IMR-90 (cell line): Measurements from ENCODE around the gene ME1. TPM values are rescaled to one million over a fixed set of nuclear protein-coding genes. Genes with fewer than 3 reads are reported as not detected.

Experiments used
- ATAC-seq: fragments of 200-7000 bp; cut with Tn5 transposase; 2 replicates; pipeline ENCODE4 v1.9.1; 2020; ENCODE audit warnings: low read depth, mild to moderate bottlenecking, moderate library complexity
- BruUV-seq: library from RNA; stranded (reverse); fragments of 400-500 nt; replicated peaks from 2 replicates; lab custom pipeline; 2021; lab: Mats Ljungman, UMichigan
- CTCF ChIA-PET: fragments of 300-600 bp; formaldehyde crosslinking; extraction: SDS; loops from one replicate; lab custom pipeline; 2021; ENCODE audit warnings: antibody characterized with exemption; lab: Yijun Ruan, JAX
- POLR2A ChIA-PET: fragments of 300-600 bp; sonication (Branson Sonifier 250); formaldehyde crosslinking; loops from one replicate; lab custom pipeline; 2022; ENCODE audit warnings: antibody characterized with exemption; ENCODE audit not compliant: unreplicated experiment; lab: Charles Lee
- DNase-seq: peaks from one replicate; pipeline ENCODE4 v3.0.0; 2013
- H2AFZ ChIP-seq: replicated peaks from 2 replicates; pipeline ENCODE3; 2013; ENCODE audit warnings: low read length, mild to moderate bottlenecking; ENCODE audit not compliant: poor library complexity
- H2AK5ac ChIP-seq: 2 replicates; pipeline ENCODE4 v1.6.1; 2013; ENCODE audit warnings: low read depth, low read length, inconsistent platforms
- H2AK9ac ChIP-seq: replicated peaks from 2 replicates; pipeline ENCODE3; 2013; ENCODE audit warnings: mild to moderate bottlenecking, low read depth, low read length, moderate library complexity; ENCODE audit not compliant: poor library complexity
- H2BK120ac ChIP-seq: 2 replicates; pipeline ENCODE4 v1.6.1; 2013; ENCODE audit warnings: low read depth, low read length, inconsistent platforms
- H2BK15ac ChIP-seq: 3 replicates; pipeline ENCODE4 v1.6.1; 2013; ENCODE audit warnings: low read depth, low read length, inconsistent platforms
- H2BK20ac ChIP-seq: 2 replicates; pipeline ENCODE4 v1.6.1; 2013; ENCODE audit warnings: low read depth, mild to moderate bottlenecking, inconsistent platforms, low read length, moderate library complexity
- H2BK5ac ChIP-seq: 2 replicates; pipeline ENCODE4 v1.6.1; 2013; ENCODE audit warnings: mild to moderate bottlenecking, low read depth, low read length, inconsistent platforms; ENCODE audit not compliant: poor library complexity, severe bottlenecking
- H3K14ac ChIP-seq: replicated peaks from 2 replicates; pipeline ENCODE4 v1.6.1; 2013; ENCODE audit warnings: low read depth, low read length, inconsistent platforms
- H3K18ac ChIP-seq: 2 replicates; pipeline ENCODE4 v1.6.1; 2013; ENCODE audit warnings: low read depth, low read length, control low read depth
- H3K23ac ChIP-seq: 2 replicates; pipeline ENCODE4 v1.6.1; 2013; ENCODE audit warnings: low read depth, low read length, inconsistent platforms
- H3K27ac ChIP-seq: 2 replicates; pipeline ENCODE4 v1.5.1; 2013; ENCODE audit warnings: mild to moderate bottlenecking, control low read depth, low read length; ENCODE audit not compliant: insufficient read depth
- H3K27me3 ChIP-seq: 2 replicates; pipeline ENCODE4 v1.6.1; 2013; ENCODE audit warnings: low read length; ENCODE audit not compliant: control insufficient read depth, insufficient read depth
- H3K36me3 ChIP-seq: 2 replicates; pipeline ENCODE4 v1.6.1; 2013; ENCODE audit warnings: low read length, mixed read lengths; ENCODE audit not compliant: control insufficient read depth, insufficient read depth
- H3K4ac ChIP-seq: 2 replicates; pipeline ENCODE4 v1.6.1; 2013; ENCODE audit warnings: low read depth, low read length, inconsistent platforms
- H3K4me1 ChIP-seq: 2 replicates; pipeline ENCODE4 v1.6.1; 2013; ENCODE audit warnings: low read length, mixed read lengths; ENCODE audit not compliant: control insufficient read depth, insufficient read depth
- H3K4me2 ChIP-seq: 2 replicates; pipeline ENCODE4 v1.6.1; 2013; ENCODE audit warnings: low read depth, mild to moderate bottlenecking, control low read depth, low read length, moderate library complexity
- H3K4me3 ChIP-seq: 2 replicates; pipeline ENCODE4 v1.5.1; 2013; ENCODE audit warnings: low read depth, mild to moderate bottlenecking, control low read depth, low read length, moderate library complexity; ENCODE audit not compliant: insufficient read depth
- H3K56ac ChIP-seq: 2 replicates; pipeline ENCODE4 v1.6.1; 2013; ENCODE audit warnings: low read length, inconsistent platforms; ENCODE audit not compliant: insufficient read depth; ENCODE audit errors: extremely low read depth
- H3K79me1 ChIP-seq, 2 experiments: 2 replicates each; pipeline ENCODE4 v1.6.1; 2013; ENCODE audit warnings: low read length in 2 of 2, inconsistent platforms in 1 of 2, low read depth in 1 of 2
- H3K9ac ChIP-seq: 2 replicates; pipeline ENCODE4 v1.6.1; 2013; ENCODE audit warnings: low read depth, low read length, control low read depth
- H3K9me1 ChIP-seq: 2 replicates; pipeline ENCODE4 v1.6.1; 2013; ENCODE audit warnings: low read length, inconsistent platforms; ENCODE audit not compliant: insufficient read depth
- H3K9me3 ChIP-seq: 2 replicates; pipeline ENCODE4 v1.6.1; 2013; ENCODE audit warnings: low read length; ENCODE audit not compliant: control insufficient read depth, insufficient read depth
- H4K20me1 ChIP-seq: 2 replicates; pipeline ENCODE4 v1.6.1; 2013; ENCODE audit warnings: low read length, inconsistent platforms; ENCODE audit not compliant: insufficient read depth
- H4K5ac ChIP-seq: 2 replicates; pipeline ENCODE4 v1.6.1; 2013; ENCODE audit warnings: mild to moderate bottlenecking, low read depth, low read length, control low read depth
- H4K8ac ChIP-seq, 2 experiments: 2 replicates each; pipeline ENCODE4 v1.6.1; 2013; ENCODE audit warnings: low read depth in 2 of 2, low read length in 2 of 2, control low read depth in 1 of 2, inconsistent platforms in 1 of 2
- H4K91ac ChIP-seq: 2 replicates; pipeline ENCODE4 v1.6.1; 2013; ENCODE audit warnings: low read depth, low read length, inconsistent platforms; ENCODE audit not compliant: insufficient read depth
- BHLHE40 ChIP-seq: fragments of 150-350 bp; IDR thresholded peaks from 2 replicates; pipeline ENCODE4 v1.6.1; 2016; ENCODE audit warnings: mild to moderate bottlenecking, low read depth, low read length
- CEBPB ChIP-seq: IDR thresholded peaks from 2 replicates; pipeline ENCODE4 v1.6.1; 2012; ENCODE audit warnings: low read depth, low read length, improper control_type of control experiment
- CHD1 ChIP-seq: IDR thresholded peaks from 2 replicates; pipeline ENCODE4 v1.6.1; 2012; ENCODE audit warnings: low read depth, low read length, improper control_type of control experiment
- CTCF ChIP-seq: conservative IDR thresholded peaks from 2 replicates; pipeline ENCODE4 v1.5.1; 2012; ENCODE audit warnings: mild to moderate bottlenecking, low read depth, low read length, improper control_type of control experiment
- FOS ChIP-seq: fragments of 150-350 bp; IDR thresholded peaks from 2 replicates; pipeline ENCODE4 v1.6.1; 2016; ENCODE audit warnings: low read depth, low read length
- MAFK ChIP-seq: IDR thresholded peaks from 2 replicates; pipeline ENCODE4 v1.6.1; 2012; ENCODE audit warnings: low read depth, low read length, improper control_type of control experiment
- MAZ ChIP-seq: IDR thresholded peaks from 2 replicates; pipeline ENCODE4 v1.6.1; 2012; ENCODE audit warnings: low read depth, mild to moderate bottlenecking, low read length, improper control_type of control experiment, moderate library complexity, borderline replicate concordance
- MXI1 ChIP-seq: IDR thresholded peaks from 2 replicates; pipeline ENCODE4 v1.6.1; 2012; ENCODE audit warnings: low read depth, mild to moderate bottlenecking, low read length, moderate library complexity, borderline replicate concordance
- NFE2L2 ChIP-seq: fragments of 150-350 bp; IDR thresholded peaks from 2 replicates; pipeline ENCODE4 v1.6.1; 2016; ENCODE audit warnings: low read depth, mild to moderate bottlenecking, low read length
- POLR2A ChIP-seq: IDR thresholded peaks from 2 replicates; pipeline ENCODE4 v1.6.1; 2012; ENCODE audit warnings: mild to moderate bottlenecking, low read depth, low read length
- RAD21 ChIP-seq: IDR thresholded peaks from 2 replicates; pipeline ENCODE4 v1.6.1; 2012; ENCODE audit warnings: low read length, improper control_type of control experiment
- RCOR1 ChIP-seq: IDR thresholded peaks from 2 replicates; pipeline ENCODE4 v1.6.1; 2012; ENCODE audit warnings: mild to moderate bottlenecking, low read length, improper control_type of control experiment; ENCODE audit not compliant: insufficient replicate concordance
- RFX5 ChIP-seq: IDR thresholded peaks from 2 replicates; pipeline ENCODE4 v1.8.0; 2012; ENCODE audit warnings: low read depth, mild to moderate bottlenecking, low read length, moderate library complexity
- SMC3 ChIP-seq: fragments of 150-350 bp; IDR thresholded peaks from 2 replicates; pipeline ENCODE4 v1.6.1; 2016; ENCODE audit warnings: low read depth, mild to moderate bottlenecking, antibody characterized with exemption, low read length, moderate library complexity
- WGBS, 2 experiments: methylation state at CpG; one replicate each; pipeline versions ENCODE4 v1.1.5 to v1.1.7; 2013; ENCODE audit warnings: missing lambda C conversion rate in 2 of 2; ENCODE audit not compliant: insufficient read length in 1 of 2; ENCODE audit errors: extremely low coverage in 2 of 2; 5-methylcytosine and 5-hydroxymethylcytosine counted together
- dilution Hi-C: fragments of 300-500 bp; cut with HindIII; formaldehyde crosslinking; loops from one replicate; pipeline ENCODE4 v1.14.3; 2018; ENCODE audit warnings: low sequenced_read_pairs; ENCODE audit not compliant: unreplicated experiment
- in situ Hi-C: fragments of 300-500 bp; cut with MboI; formaldehyde crosslinking; loops from 3 replicates; pipeline ENCODE4 v1.14.3; 2019; ENCODE audit warnings: low sequenced_read_pairs, inconsistent platforms, mixed read lengths
- intact Hi-C: fragments of 100-400 bp; cut with micrococcal nuclease; formaldehyde crosslinking; loops from 2 replicates; pipeline ENCODE4 v1.10.0; 2022
- polyA plus RNA-seq, 3 experiments: library from polyadenylated mRNA; depleted of rRNA; stranded (reverse); fragments of >200 nt; gene quantifications; 2 replicates each; pipeline ENCODE4 v1.2.3, GENCODE V29; 2012; ENCODE audit warnings: low replicate concordance in 1 of 3
- total RNA-seq: library from RNA; depleted of rRNA; stranded (reverse); fragments of >200 nt; gene quantifications from 2 replicates; pipeline ENCODE4 v1.2.3, GENCODE V29; 2012
- TF ChIP-seq, protein P1 (sequence below): fragments of 150-350 bp; IDR thresholded peaks from 2 replicates; pipeline ENCODE4 v1.6.1; 2017; ENCODE audit warnings: mild to moderate bottlenecking, antibody characterized with exemption, low read length, low read depth
- TF ChIP-seq, protein P2 (sequence below): fragments of 150-350 bp; IDR thresholded peaks from 2 replicates; pipeline ENCODE4 v1.6.1; 2016; ENCODE audit warnings: low read depth, mild to moderate bottlenecking, low read length, moderate library complexity, borderline replicate concordance

ME1 gene
- total and polyA plus RNA-seq, 2 of the 4 experiments (the other 2 are of a cell fraction) = 21.5 to 24.4 TPM

- H3K36me3 ChIP-seq = no peaks in the 10 kb centered on the region
- no peak overlapping the region for H3K18ac ChIP-seq
- dilution Hi-C loops = no loop called here
- CTCF ChIA-PET = no interaction called here
- no peak overlapping the region for H2AFZ ChIP-seq
- no peaks in the 10 kb centered on the region for H3K9me1 ChIP-seq
- no peak overlapping the region for H3K9ac ChIP-seq
- no peak overlapping the region for H4K5ac ChIP-seq
- no peak for ATAC-seq
- no peak for TF ChIP-seq MAFK
- TF ChIP-seq RCOR1 = no peak
- TF ChIP-seq, protein P1, sequence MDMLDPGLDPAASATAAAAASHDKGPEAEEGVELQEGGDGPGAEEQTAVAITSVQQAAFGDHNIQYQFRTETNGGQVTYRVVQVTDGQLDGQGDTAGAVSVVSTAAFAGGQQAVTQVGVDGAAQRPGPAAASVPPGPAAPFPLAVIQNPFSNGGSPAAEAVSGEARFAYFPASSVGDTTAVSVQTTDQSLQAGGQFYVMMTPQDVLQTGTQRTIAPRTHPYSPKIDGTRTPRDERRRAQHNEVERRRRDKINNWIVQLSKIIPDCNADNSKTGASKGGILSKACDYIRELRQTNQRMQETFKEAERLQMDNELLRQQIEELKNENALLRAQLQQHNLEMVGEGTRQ = no peak
- TF ChIP-seq NFE2L2 = no peak
- no peak for TF ChIP-seq SMC3
- TF ChIP-seq MAZ = no peak
- no peak for TF ChIP-seq MXI1
- no peak for TF ChIP-seq CHD1
- no peak for TF ChIP-seq CTCF
- no peak for TF ChIP-seq BHLHE40
- TF ChIP-seq, protein P2, sequence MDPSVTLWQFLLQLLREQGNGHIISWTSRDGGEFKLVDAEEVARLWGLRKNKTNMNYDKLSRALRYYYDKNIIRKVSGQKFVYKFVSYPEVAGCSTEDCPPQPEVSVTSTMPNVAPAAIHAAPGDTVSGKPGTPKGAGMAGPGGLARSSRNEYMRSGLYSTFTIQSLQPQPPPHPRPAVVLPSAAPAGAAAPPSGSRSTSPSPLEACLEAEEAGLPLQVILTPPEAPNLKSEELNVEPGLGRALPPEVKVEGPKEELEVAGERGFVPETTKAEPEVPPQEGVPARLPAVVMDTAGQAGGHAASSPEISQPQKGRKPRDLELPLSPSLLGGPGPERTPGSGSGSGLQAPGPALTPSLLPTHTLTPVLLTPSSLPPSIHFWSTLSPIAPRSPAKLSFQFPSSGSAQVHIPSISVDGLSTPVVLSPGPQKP = no peak
- no peak for TF ChIP-seq RAD21
- no peak for TF ChIP-seq RFX5
- no peak for TF ChIP-seq CEBPB
- no peak for TF ChIP-seq POLR2A
- no peak for TF ChIP-seq FOS
- H3K27ac ChIP-seq = no peak overlapping the region
- in situ Hi-C loops = no loop called here
- H3K14ac ChIP-seq = no peak overlapping the region
- BruUV-seq = no TSS peak
- no peak overlapping the region for H3K56ac ChIP-seq
- intact Hi-C loops = no loop called here
- no peaks in the 10 kb centered on the region for H3K27me3 ChIP-seq
- H3K9me3 ChIP-seq = no peaks in the 10 kb centered on the region
- H3K79me1 ChIP-seq = no peaks in the 10 kb centered on the region; a peak in 1 of 4 replicates
- no peak overlapping the region for H3K23ac ChIP-seq
- H3K4me3 ChIP-seq = no peak overlapping the region
- DNase-seq = no peak
- no peak overlapping the region for H3K4me2 ChIP-seq
- no peaks in the 10 kb centered on the region for H3K4me1 ChIP-seq
- no peak overlapping the region for H2BK15ac ChIP-seq
- WGBS, 2 experiments = 43% methylated on average over 1 of the region's 4 CpGs; no CpG with 5 or more reads in 1 of the 2 experiments
- H2AK9ac ChIP-seq = no peak overlapping the region
- no peak overlapping the region for H2BK20ac ChIP-seq
- no peak overlapping the region for H2BK5ac ChIP-seq
- H4K20me1 ChIP-seq = no peaks in the 10 kb centered on the region
- H4K8ac ChIP-seq = no peak overlapping the region
- no peak overlapping the region for H4K91ac ChIP-seq
- no peak overlapping the region for H2AK5ac ChIP-seq
- H2BK120ac ChIP-seq = no peak overlapping the region
- POLR2A ChIA-PET = no interaction called here
- no peak overlapping the region for H3K4ac ChIP-seq
These were observed 144.9 kb downstream of the ME1 start for GRCh38 chr6:83285917-83286316.
